ENCODE data around the gene RGS10.

DNA sequence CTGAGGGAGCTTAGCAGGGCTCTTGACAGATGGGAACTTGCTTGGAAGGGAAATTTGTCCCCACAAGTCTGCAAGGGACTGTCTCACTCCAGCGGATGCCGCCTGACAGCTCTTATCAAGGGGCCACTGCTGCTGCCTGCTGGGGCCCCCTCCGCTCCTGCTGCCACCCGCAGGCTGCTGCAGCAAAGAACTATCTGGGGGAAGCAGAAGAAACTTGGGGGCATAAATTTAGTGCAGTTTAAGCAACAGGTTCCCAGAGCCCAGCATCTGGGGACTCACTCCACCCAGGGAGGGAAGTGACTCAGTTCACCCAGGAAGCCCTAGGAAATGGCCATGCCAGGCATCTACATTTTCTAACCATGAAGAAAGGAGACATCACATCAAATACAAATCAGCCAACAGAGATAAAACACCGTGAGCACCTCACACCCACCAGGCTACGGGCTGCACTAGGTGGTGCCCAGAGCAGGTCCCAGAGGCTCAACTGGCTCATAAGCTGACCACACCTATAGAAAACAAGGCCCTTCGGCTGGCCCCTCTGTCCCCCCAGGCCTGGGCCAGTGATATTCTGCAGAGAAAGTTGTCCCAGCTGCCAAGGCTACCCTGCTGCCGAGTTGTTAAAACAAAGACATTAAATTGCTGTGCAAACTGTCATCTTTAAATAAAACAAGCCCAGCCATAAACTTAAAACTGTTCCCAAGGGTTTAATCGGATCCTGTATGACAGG, 3.7 kb downstream of the RGS10 start:
- TF ChIP-seq CHD2 (IDR thresholded peaks at IDR 0.05; ENCODE audit: low read length) = no peak
- no peak for TF ChIP-seq EZH2 (IDR thresholded peaks at IDR 0.05; ENCODE audit: low read depth, low read length, severe bottlenecking)
- TF ChIP-seq HDAC2 (IDR thresholded peaks at IDR 0.05; ENCODE audit: borderline replicate concordance in 1 of 2, low read depth in 2 of 2, low read length in 2 of 2) = no peak
- TF ChIP-seq, protein P1, sequence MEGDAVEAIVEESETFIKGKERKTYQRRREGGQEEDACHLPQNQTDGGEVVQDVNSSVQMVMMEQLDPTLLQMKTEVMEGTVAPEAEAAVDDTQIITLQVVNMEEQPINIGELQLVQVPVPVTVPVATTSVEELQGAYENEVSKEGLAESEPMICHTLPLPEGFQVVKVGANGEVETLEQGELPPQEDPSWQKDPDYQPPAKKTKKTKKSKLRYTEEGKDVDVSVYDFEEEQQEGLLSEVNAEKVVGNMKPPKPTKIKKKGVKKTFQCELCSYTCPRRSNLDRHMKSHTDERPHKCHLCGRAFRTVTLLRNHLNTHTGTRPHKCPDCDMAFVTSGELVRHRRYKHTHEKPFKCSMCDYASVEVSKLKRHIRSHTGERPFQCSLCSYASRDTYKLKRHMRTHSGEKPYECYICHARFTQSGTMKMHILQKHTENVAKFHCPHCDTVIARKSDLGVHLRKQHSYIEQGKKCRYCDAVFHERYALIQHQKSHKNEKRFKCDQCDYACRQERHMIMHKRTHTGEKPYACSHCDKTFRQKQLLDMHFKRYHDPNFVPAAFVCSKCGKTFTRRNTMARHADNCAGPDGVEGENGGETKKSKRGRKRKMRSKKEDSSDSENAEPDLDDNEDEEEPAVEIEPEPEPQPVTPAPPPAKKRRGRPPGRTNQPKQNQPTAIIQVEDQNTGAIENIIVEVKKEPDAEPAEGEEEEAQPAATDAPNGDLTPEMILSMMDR (IDR thresholded peaks at IDR 0.05; ENCODE audit: control extremely low read depth in 1 of 3, insufficient read depth in 1 of 3, low read depth in 1 of 3, low read length in 3 of 3) = no peak
- TF ChIP-seq POLR2AphosphoS5 (IDR thresholded peaks at IDR 0.05; ENCODE audit: low read depth, low read length) = no peak
- TF ChIP-seq SP1 (IDR thresholded peaks at IDR 0.05; ENCODE audit: low read depth, low read length) = no peak
- TF ChIP-seq, protein P2, sequence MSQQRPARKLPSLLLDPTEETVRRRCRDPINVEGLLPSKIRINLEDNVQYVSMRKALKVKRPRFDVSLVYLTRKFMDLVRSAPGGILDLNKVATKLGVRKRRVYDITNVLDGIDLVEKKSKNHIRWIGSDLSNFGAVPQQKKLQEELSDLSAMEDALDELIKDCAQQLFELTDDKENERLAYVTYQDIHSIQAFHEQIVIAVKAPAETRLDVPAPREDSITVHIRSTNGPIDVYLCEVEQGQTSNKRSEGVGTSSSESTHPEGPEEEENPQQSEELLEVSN (IDR thresholded peaks at IDR 0.05) = no peak
- TF ChIP-seq, protein P3, sequence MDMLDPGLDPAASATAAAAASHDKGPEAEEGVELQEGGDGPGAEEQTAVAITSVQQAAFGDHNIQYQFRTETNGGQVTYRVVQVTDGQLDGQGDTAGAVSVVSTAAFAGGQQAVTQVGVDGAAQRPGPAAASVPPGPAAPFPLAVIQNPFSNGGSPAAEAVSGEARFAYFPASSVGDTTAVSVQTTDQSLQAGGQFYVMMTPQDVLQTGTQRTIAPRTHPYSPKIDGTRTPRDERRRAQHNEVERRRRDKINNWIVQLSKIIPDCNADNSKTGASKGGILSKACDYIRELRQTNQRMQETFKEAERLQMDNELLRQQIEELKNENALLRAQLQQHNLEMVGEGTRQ (IDR thresholded peaks at IDR 0.05; ENCODE audit: low read length) = no peak
- no peak for TF ChIP-seq GTF2F1 (IDR thresholded peaks at IDR 0.05; ENCODE audit: borderline replicate concordance, low read depth, low read length)
- no peak for TF ChIP-seq RFX5 (IDR thresholded peaks at IDR 0.05; ENCODE audit: borderline replicate concordance, low read depth, low read length)
- no peak for TF ChIP-seq POLR2A (IDR thresholded peaks at IDR 0.05; ENCODE audit: control extremely low read depth in 1 of 2, low read depth in 2 of 2, low read length in 2 of 2)
- TF ChIP-seq CBX8 (IDR thresholded peaks at IDR 0.05; ENCODE audit: borderline replicate concordance, low read depth, low read length) = no peak

Data from H1 (cell line).